ENCODE results near the gene KRT14. TPM values are rescaled to one million over a fixed set of nuclear protein-coding genes. Genes with fewer than 3 reads are reported as not detected.
A peak's percentile ranks its signal among the peaks of the same experiment; 100 is the strongest.

The KRT14 gene
- total RNA-seq, 4 donors from 2014 or later, result 115 to 7,717 (median 1,579) TPM

DNA sequence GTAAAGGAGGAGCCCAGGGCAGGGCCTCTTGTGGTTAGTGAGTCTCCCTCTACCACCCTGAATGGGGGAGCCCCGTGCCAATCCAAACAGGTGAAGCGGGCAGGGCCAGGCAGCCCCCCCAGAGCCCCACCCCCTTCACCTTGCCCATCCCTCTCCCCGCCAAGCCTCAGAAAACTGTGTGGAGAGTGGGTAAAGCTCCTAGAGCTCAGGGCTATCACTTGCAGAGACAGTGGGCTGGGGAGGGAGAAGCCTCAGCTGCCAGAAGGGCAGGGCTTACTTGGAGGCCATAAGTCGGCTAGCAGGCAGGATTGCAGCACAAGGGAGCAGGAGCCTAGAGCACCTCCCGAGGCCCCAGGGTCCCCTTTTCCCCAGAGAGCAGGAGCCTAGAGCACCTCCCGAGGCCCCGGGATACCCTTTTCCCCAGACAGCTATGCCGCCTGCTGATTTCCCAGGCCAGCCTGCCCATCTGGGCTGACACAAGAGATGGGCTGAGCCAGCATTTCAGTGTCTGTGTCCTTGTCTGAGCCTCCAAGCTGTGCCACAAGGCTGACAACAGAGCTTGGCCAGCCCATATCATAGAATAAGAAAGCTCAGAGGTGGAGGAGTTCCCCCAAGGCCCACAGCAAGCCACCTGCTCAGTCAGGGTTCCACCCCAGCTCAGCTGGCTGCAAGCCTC, 6.7 kb upstream of the KRT14 start:
- no peak for TF ChIP-seq POLR2A (IDR thresholded peaks at IDR 0.05)
- TF ChIP-seq, protein P1, sequence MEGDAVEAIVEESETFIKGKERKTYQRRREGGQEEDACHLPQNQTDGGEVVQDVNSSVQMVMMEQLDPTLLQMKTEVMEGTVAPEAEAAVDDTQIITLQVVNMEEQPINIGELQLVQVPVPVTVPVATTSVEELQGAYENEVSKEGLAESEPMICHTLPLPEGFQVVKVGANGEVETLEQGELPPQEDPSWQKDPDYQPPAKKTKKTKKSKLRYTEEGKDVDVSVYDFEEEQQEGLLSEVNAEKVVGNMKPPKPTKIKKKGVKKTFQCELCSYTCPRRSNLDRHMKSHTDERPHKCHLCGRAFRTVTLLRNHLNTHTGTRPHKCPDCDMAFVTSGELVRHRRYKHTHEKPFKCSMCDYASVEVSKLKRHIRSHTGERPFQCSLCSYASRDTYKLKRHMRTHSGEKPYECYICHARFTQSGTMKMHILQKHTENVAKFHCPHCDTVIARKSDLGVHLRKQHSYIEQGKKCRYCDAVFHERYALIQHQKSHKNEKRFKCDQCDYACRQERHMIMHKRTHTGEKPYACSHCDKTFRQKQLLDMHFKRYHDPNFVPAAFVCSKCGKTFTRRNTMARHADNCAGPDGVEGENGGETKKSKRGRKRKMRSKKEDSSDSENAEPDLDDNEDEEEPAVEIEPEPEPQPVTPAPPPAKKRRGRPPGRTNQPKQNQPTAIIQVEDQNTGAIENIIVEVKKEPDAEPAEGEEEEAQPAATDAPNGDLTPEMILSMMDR (IDR thresholded peaks at IDR 0.05), result no peak
- peaks cover 0 to 33% (median 8%) of the 10 kb centered on the region in 3 donors for H3K4me1 ChIP-seq
- no peak overlapping the region for H3K4me3 ChIP-seq
- no peaks in the 10 kb centered on the region for H3K9me3 ChIP-seq
- no peak overlapping the region for H3K27ac ChIP-seq
- peaks cover 0 to 67% (median 0%) of the 10 kb centered on the region in 4 donors for H3K27me3 ChIP-seq
- intact Hi-C loops (cut with DNase I), result no loop called here
- no peak for DNase-seq
- H3K36me3 ChIP-seq, result no peaks in the 10 kb centered on the region
- WGBS, 2 donors, result no CpG with 5 or more reads among the region's 8 CpGs

DNA sequence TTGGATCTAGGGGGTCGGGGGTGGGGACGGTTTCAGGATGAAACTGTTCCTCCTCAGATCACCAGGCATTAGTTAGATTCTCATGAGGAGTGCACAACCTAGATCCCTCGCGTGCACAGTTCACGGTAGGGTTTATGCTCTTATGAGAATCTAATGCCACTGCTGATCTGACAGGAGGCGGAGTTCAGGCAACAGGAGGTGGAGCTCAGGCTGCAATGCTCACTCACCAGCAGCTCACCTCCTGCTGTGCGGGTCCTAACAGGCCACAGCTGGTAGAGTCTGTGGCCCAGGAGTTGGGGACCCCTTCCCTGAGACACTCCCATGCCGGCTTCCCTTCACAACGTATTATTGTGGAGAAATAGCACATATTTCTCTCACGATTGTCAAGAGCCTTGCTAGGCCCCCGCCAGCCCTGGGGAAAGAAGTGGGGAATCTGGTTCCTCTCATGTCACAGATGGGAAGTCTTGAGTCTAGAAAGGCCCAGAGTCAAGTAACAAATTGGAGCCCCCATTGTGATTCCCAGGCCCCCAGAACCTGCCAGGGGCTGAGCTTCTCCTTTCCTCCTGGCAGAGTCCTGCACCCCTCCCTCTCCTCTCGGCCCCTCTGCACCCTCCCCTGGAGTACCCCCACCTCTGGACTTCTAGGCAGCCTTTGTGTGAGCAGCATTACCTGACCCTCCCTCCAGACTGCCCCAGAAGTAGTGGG, 6.1 kb upstream of the KRT14 start:
- DNase-seq, result no peak
- TF ChIP-seq POLR2A (IDR thresholded peaks at IDR 0.05), result no peak
- TF ChIP-seq, protein P1 (IDR thresholded peaks at IDR 0.05), result no peak

DNA sequence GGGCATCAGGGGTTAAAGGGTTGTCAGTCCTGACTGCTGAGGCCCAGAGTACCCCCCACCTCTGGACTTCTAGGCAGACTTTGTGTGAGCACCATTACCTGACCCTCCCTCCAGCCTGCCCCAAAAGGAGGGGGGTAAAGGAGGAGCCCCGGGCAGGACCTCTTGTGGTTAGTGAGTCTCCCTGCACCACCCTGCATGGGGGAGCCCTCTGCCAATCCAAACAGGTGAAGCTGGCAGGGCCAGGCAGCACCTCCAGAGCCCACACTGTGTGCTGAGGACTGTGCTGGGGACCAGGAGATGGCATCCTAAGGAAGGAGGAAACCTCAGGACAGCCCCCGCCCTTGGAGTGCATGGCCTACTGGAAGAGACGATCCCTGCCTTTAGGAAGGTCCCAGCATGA, 2.6 kb upstream of the KRT14 start:
- Histone ChIP-seq H3K4me3 (no peak overlapping the region), H3K9me3 (no peaks in the 10 kb centered on the region), H3K36me3 (no peaks in the 10 kb centered on the region), H3K4me1 (peaks cover 0 to 50% (median 8%) of the 10 kb centered on the region in 3 donors), H3K27ac (no peak overlapping the region), H3K27me3 (peaks cover 0 to 75% (median 0%) of the 10 kb centered on the region in 4 donors)
- intact Hi-C loops (cut with DNase I), result no loop called here
- no peak for DNase-seq
- TF ChIP-seq, protein P1 (IDR thresholded peaks at IDR 0.05), result peak in 1 of 6 experiments; percentile 35
- no peak for TF ChIP-seq POLR2A (IDR thresholded peaks at IDR 0.05)
- 31 to 54% methylated on average over 2 to 3 of the region's 3 CpGs for WGBS, 2 donors

More for the DNA sequence above, 6.1 kb upstream of the KRT14 start:
- WGBS, 2 donors, result 40 to 50% methylated on average over 1 to 7 of the region's 12 CpGs
- H3K4me3 ChIP-seq, result no peak overlapping the region
- intact Hi-C loops (cut with DNase I), result no loop called here
- no peaks in the 10 kb centered on the region for H3K9me3 ChIP-seq
- H3K36me3 ChIP-seq, result no peaks in the 10 kb centered on the region
- H3K27ac ChIP-seq, result no peak overlapping the region
- peaks cover 0 to 40% (median 10%) of the 10 kb centered on the region in 3 donors for H3K4me1 ChIP-seq
- peaks cover 0 to 72% (median 0%) of the 10 kb centered on the region in 4 donors for H3K27me3 ChIP-seq

DNA sequence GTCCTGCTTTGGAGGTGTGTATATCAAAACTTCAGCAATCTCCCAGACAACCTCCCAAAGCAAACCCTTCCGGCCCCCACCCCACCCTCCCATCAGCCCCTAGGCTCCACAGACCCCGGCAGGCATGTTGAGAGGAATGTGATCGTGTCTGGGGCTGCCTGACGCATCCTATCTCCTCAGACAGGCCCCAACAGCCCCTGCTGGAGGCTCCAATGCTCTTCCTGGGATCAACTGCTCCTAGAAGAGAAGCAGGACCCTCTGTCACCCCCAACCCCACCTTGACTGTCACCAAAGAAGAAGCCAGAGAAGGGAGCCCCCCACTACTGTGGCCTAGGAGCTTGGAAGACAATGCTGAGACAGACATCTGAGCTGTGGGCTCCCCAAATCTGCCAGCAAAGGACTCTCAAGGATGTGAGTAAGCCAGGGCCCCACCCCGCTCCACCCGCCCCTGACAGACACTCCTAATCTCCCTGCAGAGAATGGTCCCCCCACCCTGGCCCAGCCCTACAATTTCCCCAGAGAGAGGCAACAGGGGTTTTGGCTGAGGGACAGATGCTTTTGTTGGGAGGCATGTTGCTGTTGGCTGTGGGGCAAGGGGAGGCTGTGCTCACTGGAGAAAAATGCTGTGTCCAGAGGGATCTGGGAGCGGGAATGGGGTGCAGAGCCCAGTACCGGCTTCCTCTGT, 1.6 kb upstream of the KRT14 start:
- TF ChIP-seq POLR2A (IDR thresholded peaks at IDR 0.05), result no peak
- TF ChIP-seq, protein P1 (IDR thresholded peaks at IDR 0.05), result no peak
- H3K27ac ChIP-seq, result peak overlapping the region in 1 of 4 donors; percentile 52
- no peaks in the 10 kb centered on the region for H3K36me3 ChIP-seq
- H3K27me3 ChIP-seq, result peaks cover 0 to 70% (median 0%) of the 10 kb centered on the region in 4 donors
- WGBS, 2 donors, result 17 to 20% methylated on average over 1 to 2 of the region's 8 CpGs
- H3K9me3 ChIP-seq, result no peaks in the 10 kb centered on the region
- H3K4me1 ChIP-seq, result peaks cover 0 to 54% (median 7%) of the 10 kb centered on the region in 3 donors
- H3K4me3 ChIP-seq, result peak overlapping the region in 1 of 4 donors; percentile 26
- intact Hi-C loops (cut with DNase I), result no loop called here
- no peak for DNase-seq

Data from esophagus squamous epithelium (tissue), 5 donors.